Brain microvascular endothelial cell (primary cell): ENCODE results near the gene RCAN1.

Experiments
- DNase-seq: peaks from one replicate; pipeline ENCODE4 v3.0.0-alpha.2; 2020
- H3K27ac ChIP-seq: fragments of 250-450 bp; sonication (Bioruptor Pico); 2 replicates; pipeline ENCODE4 v1.5.1; 2020; ENCODE audit warnings: mild to moderate bottlenecking, moderate library complexity
- H3K27me3 ChIP-seq: fragments of 250-450 bp; sonication (Bioruptor Pico); replicated peaks from 2 replicates; pipeline ENCODE4 v1.5.1; 2020; ENCODE audit warnings: mild to moderate bottlenecking
- H3K36me3 ChIP-seq: fragments of 250-450 bp; sonication (Bioruptor Pico); replicated peaks from 2 replicates; pipeline ENCODE4 v1.5.1; 2020; ENCODE audit warnings: mild to moderate bottlenecking
- H3K4me3 ChIP-seq: 2 replicates; pipeline ENCODE4 v1.5.1; 2011; ENCODE audit warnings: low read depth, mild to moderate bottlenecking, control low read depth, low read length, moderate library complexity
- in situ Hi-C: cut with HindIII; loops from 2 replicates; pipeline ENCODE4 v1.10.0; 2017; ENCODE audit warnings: low sequenced_read_pairs, low pct_ligation_motif_present
- TF ChIP-seq, protein P1 (sequence below): IDR thresholded peaks from 2 replicates; pipeline ENCODE4 v1.5.1; 2011; ENCODE audit warnings: low read depth, mild to moderate bottlenecking, moderate library complexity, low read length, control low read depth, inconsistent platforms; ENCODE audit errors: missing control alignments

Gene RCAN1

DNA sequence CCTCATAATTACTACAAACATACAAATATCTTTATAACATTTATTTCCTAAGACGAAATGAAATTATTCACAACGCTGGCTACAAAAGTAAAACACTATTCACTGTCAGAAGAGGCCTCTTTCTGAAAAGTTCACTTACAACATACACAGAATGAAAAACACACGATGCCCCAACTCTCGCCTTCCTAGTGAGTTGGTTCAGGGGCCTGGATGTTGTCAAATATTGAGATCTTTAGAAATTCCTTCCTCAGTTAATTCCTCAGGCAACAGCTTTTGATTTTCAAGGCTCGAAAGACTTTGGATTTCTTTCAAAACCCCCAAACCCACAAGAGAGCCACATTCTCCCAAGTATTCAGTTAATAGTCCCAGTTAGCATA, 88.7 kb downstream of the RCAN1 start:
- TF ChIP-seq, protein P1, sequence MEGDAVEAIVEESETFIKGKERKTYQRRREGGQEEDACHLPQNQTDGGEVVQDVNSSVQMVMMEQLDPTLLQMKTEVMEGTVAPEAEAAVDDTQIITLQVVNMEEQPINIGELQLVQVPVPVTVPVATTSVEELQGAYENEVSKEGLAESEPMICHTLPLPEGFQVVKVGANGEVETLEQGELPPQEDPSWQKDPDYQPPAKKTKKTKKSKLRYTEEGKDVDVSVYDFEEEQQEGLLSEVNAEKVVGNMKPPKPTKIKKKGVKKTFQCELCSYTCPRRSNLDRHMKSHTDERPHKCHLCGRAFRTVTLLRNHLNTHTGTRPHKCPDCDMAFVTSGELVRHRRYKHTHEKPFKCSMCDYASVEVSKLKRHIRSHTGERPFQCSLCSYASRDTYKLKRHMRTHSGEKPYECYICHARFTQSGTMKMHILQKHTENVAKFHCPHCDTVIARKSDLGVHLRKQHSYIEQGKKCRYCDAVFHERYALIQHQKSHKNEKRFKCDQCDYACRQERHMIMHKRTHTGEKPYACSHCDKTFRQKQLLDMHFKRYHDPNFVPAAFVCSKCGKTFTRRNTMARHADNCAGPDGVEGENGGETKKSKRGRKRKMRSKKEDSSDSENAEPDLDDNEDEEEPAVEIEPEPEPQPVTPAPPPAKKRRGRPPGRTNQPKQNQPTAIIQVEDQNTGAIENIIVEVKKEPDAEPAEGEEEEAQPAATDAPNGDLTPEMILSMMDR, result no peak
- Histone ChIP-seq H3K36me3 (peaks cover 16% of the 10 kb centered on the region), H3K27ac (peak overlapping the region; percentile 91), H3K4me3 (peak overlapping the region; percentile 60), H3K27me3 (no peaks in the 10 kb centered on the region)
- no peak for DNase-seq
- in situ Hi-C loops, result no loop called here

DNA sequence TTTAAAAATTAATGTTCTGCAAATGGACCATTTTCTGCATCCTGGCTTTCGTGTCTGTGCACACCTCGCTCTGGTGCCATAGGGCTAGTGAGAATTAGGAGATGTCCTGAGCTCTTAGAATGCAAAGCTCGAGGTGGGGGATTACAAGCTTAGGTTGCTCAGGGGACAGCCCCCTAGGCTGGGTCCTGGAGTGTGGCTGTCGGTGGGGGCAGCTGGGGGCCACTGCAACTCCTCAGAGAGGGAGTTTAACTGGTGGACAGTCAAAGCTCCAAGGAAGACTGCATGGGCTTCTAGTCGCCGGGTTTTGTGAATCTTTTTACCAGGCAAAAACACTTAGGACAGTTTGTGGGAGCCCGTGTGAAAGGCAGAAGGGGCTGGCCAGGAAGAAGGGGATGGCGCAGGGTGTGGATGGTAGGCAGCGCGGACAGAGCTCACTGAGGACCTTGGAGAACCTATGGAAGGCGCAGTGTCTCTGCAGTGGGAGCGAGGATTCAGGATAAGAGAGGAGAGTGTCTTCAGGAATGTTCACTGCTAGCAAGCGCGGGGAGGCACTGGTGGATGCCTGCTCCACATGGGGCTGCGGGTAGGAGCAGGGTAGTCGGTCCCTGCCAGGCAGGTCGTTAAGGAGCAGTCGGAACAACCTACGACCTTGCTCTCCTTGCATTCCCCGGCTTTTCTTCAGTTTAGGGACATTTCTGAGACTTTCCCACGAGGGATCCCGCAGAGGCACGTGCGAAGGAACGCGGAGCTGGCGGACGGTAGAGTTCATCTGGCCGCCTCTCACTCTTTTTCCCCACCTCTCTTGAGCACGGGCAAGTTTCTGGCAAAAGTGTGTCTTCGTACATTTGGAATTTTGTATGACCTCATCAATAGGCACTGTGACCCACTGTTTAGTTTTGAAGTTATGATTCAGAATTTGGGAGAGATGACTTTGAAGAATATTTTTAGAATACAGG, 90.0 kb downstream of the RCAN1 start:
- Histone ChIP-seq H3K36me3 (peaks cover 28% of the 10 kb centered on the region), H3K27me3 (no peaks in the 10 kb centered on the region), H3K4me3 (peak overlapping the region; percentile 60), H3K27ac (peak overlapping the region; percentile 91)
- no peak for DNase-seq
- TF ChIP-seq, protein P1, result no peak
- in situ Hi-C loops, result no loop called here

DNA sequence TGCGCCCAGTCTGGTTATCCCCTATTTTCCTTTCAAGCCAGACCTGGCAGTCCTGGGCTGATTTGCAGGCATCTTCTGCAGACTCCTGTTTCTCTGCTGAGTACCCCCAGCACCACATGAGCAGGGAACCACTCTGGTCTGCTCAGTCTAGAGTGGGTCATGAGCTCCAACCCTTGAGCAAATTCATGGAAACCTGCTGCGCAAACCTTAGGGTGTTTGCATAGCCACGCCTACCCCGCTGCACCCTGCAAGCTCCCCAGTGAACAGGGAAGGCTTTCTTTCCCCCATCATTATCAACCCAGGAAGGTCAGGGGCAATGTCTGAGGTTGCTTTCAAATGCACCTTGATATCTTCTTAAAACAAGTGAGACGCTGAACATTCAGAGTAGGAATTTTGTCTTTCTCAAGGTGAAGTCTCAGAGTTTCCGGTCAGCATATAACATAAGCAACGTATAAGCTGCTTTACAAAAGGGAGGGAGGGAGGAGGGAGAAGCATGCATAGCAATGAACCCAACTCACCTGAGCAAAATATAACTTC, 91.8 kb downstream of the RCAN1 start:
- TF ChIP-seq, protein P1, result no peak
- DNase-seq, result no peak
- H3K36me3 ChIP-seq, result peaks cover 37% of the 10 kb centered on the region
- no peak overlapping the region for H3K27ac ChIP-seq
- in situ Hi-C loops, result no loop called here
- no peaks in the 10 kb centered on the region for H3K27me3 ChIP-seq
- no peak overlapping the region for H3K4me3 ChIP-seq

DNA sequence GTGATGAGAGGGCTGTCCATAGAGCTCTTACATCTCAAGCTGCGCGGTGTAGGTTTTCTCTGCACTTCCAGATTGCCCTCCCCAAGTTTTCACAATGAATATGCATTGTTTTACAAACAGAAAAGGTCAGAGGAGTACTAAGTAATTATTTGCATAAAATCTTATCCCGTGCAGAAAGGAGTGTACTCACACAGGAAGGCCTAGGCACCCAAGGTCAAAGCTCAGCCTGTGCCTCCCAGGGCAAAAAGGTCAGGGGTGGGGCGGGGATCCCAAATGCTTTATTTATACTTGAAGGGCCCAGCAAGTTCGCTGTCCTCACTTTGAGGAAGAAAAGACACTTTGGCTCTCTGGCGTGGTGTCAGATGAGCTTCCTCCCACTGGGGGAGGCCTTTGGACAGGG, 92.6 kb downstream of the RCAN1 start:
- no peak overlapping the region for H3K4me3 ChIP-seq
- H3K36me3 ChIP-seq, result peaks cover 45% of the 10 kb centered on the region
- no peaks in the 10 kb centered on the region for H3K27me3 ChIP-seq
- H3K27ac ChIP-seq, result no peak overlapping the region
- in situ Hi-C loops, result no loop called here
- TF ChIP-seq, protein P1, result no peak
- no peak for DNase-seq

DNA sequence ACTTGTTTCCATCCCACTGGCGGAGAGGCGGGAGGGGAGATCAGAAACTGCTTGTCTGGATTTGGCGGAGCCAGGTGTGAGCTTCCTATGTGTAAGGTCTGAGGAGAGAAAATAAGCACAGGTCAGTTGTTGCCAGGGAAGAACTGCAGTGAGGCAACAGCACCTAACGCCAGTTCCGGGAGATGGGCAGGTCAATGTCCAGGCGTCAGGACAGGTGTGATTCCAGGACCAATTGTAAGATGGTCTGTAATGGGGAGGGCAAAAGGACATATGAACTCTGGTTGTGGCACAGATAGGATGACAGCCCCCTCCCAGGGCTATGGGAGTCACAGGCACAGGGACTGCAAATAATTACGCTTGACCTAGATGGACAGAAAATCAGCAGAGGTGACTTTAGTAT, 93.4 kb downstream of the RCAN1 start:
- DNase-seq, result no peak
- H3K27ac ChIP-seq, result no peak overlapping the region
- no peaks in the 10 kb centered on the region for H3K27me3 ChIP-seq
- in situ Hi-C loops, result no loop called here
- TF ChIP-seq, protein P1, result no peak
- peaks cover 51% of the 10 kb centered on the region for H3K36me3 ChIP-seq
- H3K4me3 ChIP-seq, result no peak overlapping the region
